K562 (cell line): ENCODE measurements around the gene RHOF. TPM values are rescaled to one million over a fixed set of nuclear protein-coding genes. Genes with fewer than 3 reads are reported as not detected.

Experiments used
- ATAC-seq: fragments of 200-7000 bp; cut with Tn5 transposase; 3 replicates; pipeline ENCODE4 v1.9.1; 2020; ENCODE audit warnings: moderate library complexity
- BruUV-seq: library from RNA; stranded (reverse); fragments of 400-500 nt; replicated peaks from 2 replicates; lab custom pipeline; 2021; lab: Mats Ljungman, UMichigan
- CTCF ChIA-PET: fragments of 300-600 bp; formaldehyde crosslinking; extraction: SDS; loops from one replicate; lab custom pipeline; 2021; ENCODE audit warnings: low intra/inter-chr PET ratio; lab: Yijun Ruan, JAX
- POLR2A ChIA-PET: fragments of 300-600, 350-650 bp; sonication (Branson Sonifier 250); formaldehyde crosslinking; extraction: SDS; loops from one replicate; lab custom pipeline; 2021; ENCODE audit warnings: antibody characterized with exemption, inconsistent platforms; lab: Yijun Ruan, JAX
- DNase-seq, 4 experiments: peaks; one replicate each; pipeline versions ENCODE4 v3.0.0 to v3.0.0-alpha.2; 2011 to 2018; ENCODE audit warnings: low spot score in 3 of 4, mixed read lengths in 3 of 4; ENCODE audit errors: extremely low read depth in 1 of 4
- FAIRE-seq: peaks from 2 replicates; lab custom pipeline; 2011; peaks lifted over from hg19 to GRCh38; lab: Jason Lieb, UNC
- H2AFZ ChIP-seq: 2 replicates; pipeline ENCODE4 v1.6.0; 2011; ENCODE audit warnings: low read depth, low read length, control low read depth, inconsistent platforms
- H3K27ac ChIP-seq: fragments of 200-600 bp; 3 replicates; pipeline ENCODE4 v1.8.0; 2011; ENCODE audit warnings: low read depth, mild to moderate bottlenecking, control low read depth, inconsistent platforms, low read length, moderate library complexity, mixed read lengths; ENCODE audit errors: extremely low read depth
- H3K27me3 ChIP-seq, 2 experiments: fragments of 300-600 bp in 1 of 2; 2 replicates in 1 of 2; 3 replicates in 1 of 2; pipeline versions ENCODE4 v1.6.0 to v1.8.0; 2011; ENCODE audit warnings: inconsistent platforms in 2 of 2, low read length in 2 of 2, mild to moderate bottlenecking in 1 of 2, mixed read lengths in 1 of 2, moderate library complexity in 1 of 2; ENCODE audit not compliant: control insufficient read depth in 2 of 2, insufficient read depth in 2 of 2
- H3K36me3 ChIP-seq: fragments of 300-600 bp; 3 replicates; pipeline ENCODE4 v1.8.0; 2011; ENCODE audit warnings: mild to moderate bottlenecking, low read length, inconsistent platforms; ENCODE audit not compliant: control insufficient read depth, insufficient read depth
- H3K4me1 ChIP-seq, 2 experiments: fragments of 200-600 bp in 1 of 2; replicated peaks in 1 of 2; 2 replicates in 1 of 2; 3 replicates in 1 of 2; pipeline versions ENCODE4 v1.5.1 to v1.8.0; 2011; ENCODE audit warnings: inconsistent platforms in 2 of 2, low read length in 2 of 2, mild to moderate bottlenecking in 1 of 2, mixed read lengths in 1 of 2, moderate library complexity in 1 of 2; ENCODE audit not compliant: control insufficient read depth in 2 of 2, insufficient read depth in 2 of 2
- H3K4me2 ChIP-seq: 2 replicates; pipeline ENCODE4 v1.6.1; 2011; ENCODE audit warnings: low read length, control low read depth, inconsistent platforms, mixed read lengths; ENCODE audit not compliant: insufficient read depth
- H3K4me3 ChIP-seq: fragments of 200-600 bp; sonication (generic), shearing (Covaris generic); 2 replicates; pipeline ENCODE4 v1.5.1; 2016; ENCODE audit warnings: control low read depth, inconsistent platforms
- H3K79me2 ChIP-seq: fragments of 200-600 bp; 3 replicates; pipeline ENCODE4 v1.8.0; 2011; ENCODE audit warnings: low read length, inconsistent platforms; ENCODE audit not compliant: control insufficient read depth, insufficient read depth
- H3K9ac ChIP-seq, 2 experiments: 2 replicates each; pipeline versions ENCODE4 v1.6.0 to v1.6.1; 2011; ENCODE audit warnings: low read depth in 2 of 2, low read length in 2 of 2, control low read depth in 1 of 2, inconsistent platforms in 1 of 2, mild to moderate bottlenecking in 1 of 2, mixed read lengths in 1 of 2; ENCODE audit not compliant: insufficient read depth in 1 of 2
- H3K9me1 ChIP-seq: one replicate; pipeline ENCODE4 v1.6.0; 2011; ENCODE audit warnings: inconsistent platforms, mild to moderate bottlenecking, low read length, moderate library complexity; ENCODE audit not compliant: control insufficient read depth, insufficient read depth
- H3K9me3 ChIP-seq: replicated peaks from 2 replicates; pipeline ENCODE4 v1.5.1; 2011; ENCODE audit warnings: low read depth, low read length, inconsistent platforms; ENCODE audit not compliant: control insufficient read depth, insufficient read depth
- H4K20me1 ChIP-seq: replicated peaks from 2 replicates; pipeline ENCODE4 v1.6.1; 2011; ENCODE audit warnings: low read length, inconsistent platforms, mixed read lengths; ENCODE audit not compliant: control insufficient read depth, insufficient read depth
- BRF2 ChIP-seq: IDR thresholded peaks from 3 replicates; pipeline ENCODE4 v1.6.1; 2011; ENCODE audit warnings: borderline replicate concordance, mild to moderate bottlenecking; ENCODE audit not compliant: insufficient read length, insufficient read depth
- CCNT2 ChIP-seq: IDR thresholded peaks from 2 replicates; pipeline ENCODE4 v1.6.1; 2011; ENCODE audit warnings: borderline replicate concordance, low read depth, mild to moderate bottlenecking, moderate library complexity, mixed read lengths, low read length; ENCODE audit not compliant: insufficient read length; ENCODE audit errors: extremely low read depth
- E2F6 ChIP-seq, 2 experiments: IDR thresholded peaks; 2 replicates each; pipeline ENCODE4 v1.6.1; 2011; ENCODE audit warnings: borderline replicate concordance in 1 of 2, control low read depth in 1 of 2, low read depth in 1 of 2, low read length in 1 of 2, mild to moderate bottlenecking in 1 of 2, mixed read lengths in 1 of 2, moderate library complexity in 1 of 2; ENCODE audit not compliant: insufficient read depth in 1 of 2, insufficient read length in 1 of 2, poor library complexity in 1 of 2, severe bottlenecking in 1 of 2; ENCODE audit errors: extremely low read depth in 1 of 2
- ELK1 ChIP-seq: sonication (generic); formaldehyde crosslinking; IDR thresholded peaks from 2 replicates; pipeline ENCODE4 v1.8.1; 2022; ENCODE audit warnings: missing genetic modification reagents
- HNRNPL ChIP-seq: fragments of 200-400 bp; formaldehyde crosslinking; IDR thresholded peaks from 2 replicates; pipeline ENCODE4 v1.6.1; 2017; ENCODE audit warnings: low read depth, mild to moderate bottlenecking, low read length
- KAT7 ChIP-seq: sonication (generic); formaldehyde crosslinking; IDR thresholded peaks from 2 replicates; pipeline ENCODE4 v1.8.0; 2022; ENCODE audit warnings: missing genetic modification reagents, mild to moderate bottlenecking, borderline replicate concordance
- KDM4B ChIP-seq, 2 experiments: fragments of 450-650 bp in 1 of 2; sonication (generic) in 1 of 2; IDR thresholded peaks; 2 replicates each; pipeline ENCODE4 v1.6.1; 2016 to 2017; ENCODE audit warnings: borderline replicate concordance in 2 of 2, antibody characterized with exemption in 1 of 2, low read depth in 1 of 2, mild to moderate bottlenecking in 1 of 2
- LARP7 ChIP-seq: fragments of 450-650 bp; IDR thresholded peaks from 2 replicates; pipeline ENCODE4 v1.6.1; 2016
- TCF15 ChIP-seq: fragments of 250-450 bp; sonication (Bioruptor Pico); IDR thresholded peaks from 2 replicates; pipeline ENCODE4 v1.8.0; 2022; ENCODE audit warnings: moderate library complexity, mild to moderate bottlenecking, inconsistent platforms
- XRCC5 ChIP-seq: fragments of 200-400 bp; formaldehyde crosslinking; IDR thresholded peaks from 2 replicates; pipeline ENCODE4 v1.6.1; 2017; ENCODE audit warnings: low read depth, mild to moderate bottlenecking, low read length
- YBX1 ChIP-seq: fragments of 450-650 bp; IDR thresholded peaks from 2 replicates; pipeline ENCODE4 v1.7.1; 2016; ENCODE audit warnings: mild to moderate bottlenecking
- ZBTB8A ChIP-seq: fragments of 450-650 bp; IDR thresholded peaks from 2 replicates; pipeline ENCODE4 v1.6.1; 2018; ENCODE audit warnings: mild to moderate bottlenecking, moderate library complexity; ENCODE audit not compliant: partially characterized antibody
- ZNF316 ChIP-seq: fragments of 450-650 bp; IDR thresholded peaks from 2 replicates; pipeline ENCODE4 v1.6.1; 2016
- ZNF436 ChIP-seq: fragments of 250-450, 450-650 bp; sonication (Bioruptor Pico); formaldehyde crosslinking; IDR thresholded peaks from 2 replicates; pipeline ENCODE4 v1.7.0; 2020; ENCODE audit warnings: mild to moderate bottlenecking
- WGBS: fragments of 100-300 bp; shearing (Covaris generic); methylation state at CpG from one replicate; pipeline ENCODE4 v1.1.6; 2016; ENCODE audit warnings: low coverage, mixed read lengths; ENCODE audit not compliant: insufficient coverage; ENCODE audit errors: missing lambda C conversion rate; 5-methylcytosine and 5-hydroxymethylcytosine counted together
- in situ Hi-C: fragments of 300-500 bp; cut with MboI; formaldehyde crosslinking; loops from 4 replicates; pipeline ENCODE4 v1.15.0; 2018; ENCODE audit warnings: inconsistent platforms, mixed read lengths
- intact Hi-C: fragments of 100-400 bp; cut with micrococcal nuclease; formaldehyde crosslinking; loops from 2 replicates; pipeline ENCODE4 v1.14.2; 2022
- polyA plus RNA-seq, 8 experiments: library from polyadenylated mRNA; depleted of rRNA in 4 of 8; stranded (reverse) in 5 of 8; unstranded in 3 of 8; fragments of >200 nt; fragmentation: Nextera tagmentation in 2 of 8; fragmentation: Illumina TruSeq in 1 of 8; extraction: Ambion mirVana in 2 of 8; extraction: Trizol in 1 of 8; gene quantifications; 2 replicates each; pipeline versions ENCODE4 v1.2.1 to v1.2.3, GENCODE V29; 2011 to 2014; ENCODE audit warnings: inconsistent platforms in 1 of 8, missing spikeins in 1 of 8
- total RNA-seq, 7 experiments: library from RNA; depleted of rRNA in 6 of 7; stranded (reverse); fragments of >200 nt in 6 of 7; fragmentation: Illumina TruSeq in 2 of 7; extraction: Trizol in 2 of 7; gene quantifications; 2 replicates each; pipeline versions ENCODE4 v1.2.1 to v1.2.3, GENCODE V29; 2011 to 2021; ENCODE audit warnings: low replicate concordance in 1 of 7

RHOF gene
- total and polyA plus RNA-seq, 9 of the 15 experiments (the other 6 are each of a cell fraction or from before 2014, with no cell fraction given), result 0.13 to 10.1 (median 4.0) TPM

GRCh38 chr12:121812320-121812871, 18.9 kb upstream of the RHOF start (continued):
- TF ChIP-seq ELK1 (CRISPR knock-in tag) (no peak), YBX1 (no peak)

- CTCF ChIA-PET, result interaction anchor here (0.9 to 5.5 kb wide), 2 partner anchors 16 to 36 kb away, joined by 5 to 73 read pairs; partner anchors contain the start of gene RHOF
- 0 out of 2 replicates have a peak overlapping the region, but pooled peaks have one; percentile 26 for H2AFZ ChIP-seq
- intact Hi-C loops (loop anchor here (1.0 to 2.0 kb wide), 3 partner anchors 16 to 77 kb away; partner anchors contain the start of gene PSMD9), in situ Hi-C loops (no loop called here)
- no peak for FAIRE-seq
- H3K9ac ChIP-seq, result peak overlapping the region; percentile 60 to 93; a peak in 3 of 4 replicates
- no peaks in the 10 kb centered on the region for H3K27me3 ChIP-seq
- H3K4me1 ChIP-seq, result peaks cover 27 to 59% of the 10 kb centered on the region in 2 experiments
- H3K79me2 ChIP-seq, result peaks cover 66% of the 10 kb centered on the region
- WGBS, result 5% methylated on average over 43 of the region's 46 CpGs
- H4K20me1 ChIP-seq, result peaks cover 25% of the 10 kb centered on the region
- H3K4me2 ChIP-seq, result peak overlapping the region; percentile 92
- peak; percentile 94 for ATAC-seq
- DNase-seq, result peak; percentile 75 to 85 (median 82)
- H3K27ac ChIP-seq, result peak overlapping the region; percentile 31
- H3K4me3 ChIP-seq, result peak overlapping the region; percentile 53
- POLR2A ChIA-PET, result interaction anchor here (0.5 to 12.1 kb wide), 14 partner anchors 9 to 664 kb away, joined by 3 to 194 read pairs (median 4); partner anchors contain the start of genes PSMD9, RHOF and SETD1B
- H3K9me1 ChIP-seq, result no peaks in the 10 kb centered on the region
- no TSS peak for BruUV-seq
- H3K9me3 ChIP-seq, result no peaks in the 10 kb centered on the region
- peaks cover 92% of the 10 kb centered on the region for H3K36me3 ChIP-seq
- TF ChIP-seq LARP7 (no peak), TCF15 (CRISPR knock-in tag) (no peak), KAT7 (CRISPR knock-in tag) (peak; percentile 92), HNRNPL (no peak), XRCC5 (0 out of 2 replicates have a peak, but pooled peaks have one; percentile 14), ZNF316 (no peak), KDM4B (IDR thresholded peaks at IDR 0.05; ENCODE audit: borderline replicate concordance in 2 of 2, low read depth in 1 of 2) (no peak), BRF2 (no peak), ZBTB8A (no peak), CCNT2 (peak; percentile 85), ZNF436 (CRISPR knock-in tag) (no peak), E2F6 (IDR thresholded peaks at IDR 0.05; ENCODE audit: borderline replicate concordance in 1 of 2, extremely low read depth in 1 of 2, insufficient read depth in 1 of 2, insufficient read length in 1 of 2, low read depth in 1 of 2, low read length in 1 of 2, poor library complexity in 1 of 2, severe bottlenecking in 1 of 2) (peak in 1 of 2 experiments; percentile 11)
Observed at GRCh38 chr12:121811434-121812319, 18.2 kb upstream of the RHOF start.
